SK-N-MC (cell line): Measurements from ENCODE around the gene UBAC2.
"Not testable (repeated sequence)": the region's sequence is repeated elsewhere in the genome, so short reads cannot be mapped to it uniquely, and the experiment has no call there.

Experiments used
- DNase-seq: peaks from one replicate; pipeline ENCODE4 v3.0.0-alpha.2; 2011; ENCODE audit warnings: low read depth, low spot score
- H3K27ac ChIP-seq: fragments of 200-600 bp; sonication (generic); 2 replicates; pipeline ENCODE4 v1.5.1; 2016; ENCODE audit warnings: mixed run types
- H3K36me3 ChIP-seq: fragments of 200-600 bp; sonication (generic); 2 replicates; pipeline ENCODE4 v1.6.1; 2017; ENCODE audit warnings: antibody characterized with exemption, low read length, mixed read lengths; ENCODE audit not compliant: insufficient read depth
- H3K4me3 ChIP-seq: fragments of 200-600 bp; sonication (generic); 2 replicates; pipeline ENCODE4 v1.5.1; 2016
- H3K9ac ChIP-seq: fragments of 200-600 bp; sonication (generic); 2 replicates; pipeline ENCODE4 v1.8.0; 2017; ENCODE audit warnings: mixed run types, mixed read lengths; ENCODE audit not compliant: insufficient read length
- H3K9me3 ChIP-seq: fragments of 200-600 bp; sonication (generic); 2 replicates; pipeline ENCODE4 v1.6.1; 2017; ENCODE audit warnings: low read depth, mild to moderate bottlenecking, antibody characterized with exemption, low read length, moderate library complexity, mixed read lengths
- EZH2 ChIP-seq: fragments of 200-600 bp; sonication (generic); IDR thresholded peaks from one replicate; pipeline ENCODE4 v1.6.1; 2017; ENCODE audit warnings: antibody characterized with exemption
- FOXP2 ChIP-seq: optimal IDR thresholded peaks from 2 replicates; pipeline ENCODE3; 2011; ENCODE audit warnings: mild to moderate bottlenecking, moderate library complexity; ENCODE audit not compliant: insufficient read depth; ENCODE audit errors: extremely low read length, control extremely low read depth
- POLR2AphosphoS5 ChIP-seq: IDR thresholded peaks from 2 replicates; pipeline ENCODE4 v1.6.1; 2012; ENCODE audit warnings: mild to moderate bottlenecking, low read depth, low read length, borderline replicate concordance

Gene UBAC2

GRCh38 chr13:99399623-99399974, 198.9 kb downstream of the UBAC2 start:
- no peak for DNase-seq
- H3K36me3 ChIP-seq, result no peaks in the 10 kb centered on the region
- no peak overlapping the region for H3K27ac ChIP-seq
- no peak overlapping the region for H3K9ac ChIP-seq
- no peaks in the 10 kb centered on the region for H3K9me3 ChIP-seq
- TF ChIP-seq FOXP2, result no peak
- TF ChIP-seq POLR2AphosphoS5, result no peak
- TF ChIP-seq EZH2, result no peak
- no peak overlapping the region for H3K4me3 ChIP-seq

GRCh38 chr13:99403458-99403971, 202.9 kb downstream of the UBAC2 start:
- H3K36me3 ChIP-seq, result no peaks in the 10 kb centered on the region
- H3K27ac ChIP-seq, result no peak overlapping the region
- DNase-seq, result no peak
- H3K9ac ChIP-seq, result no peak overlapping the region
- H3K9me3 ChIP-seq, result no peaks in the 10 kb centered on the region
- H3K4me3 ChIP-seq, result no peak overlapping the region
- no peak for TF ChIP-seq EZH2
- TF ChIP-seq POLR2AphosphoS5, result no peak
- no peak for TF ChIP-seq FOXP2

- no peak for TF ChIP-seq EZH2
- TF ChIP-seq POLR2AphosphoS5, result no peak
- no peak for TF ChIP-seq FOXP2
- Histone ChIP-seq H3K9ac (no peak overlapping the region), H3K27ac (no peak overlapping the region), H3K4me3 (no peak overlapping the region), H3K9me3 (no peaks in the 10 kb centered on the region), H3K36me3 (no peaks in the 10 kb centered on the region)
- no peak for DNase-seq
Measured at GRCh38 chr13:99404005-99404755, 203.5 kb downstream of the UBAC2 start.

GRCh38 chr13:99405966-99406365, 205.3 kb downstream of the UBAC2 start:
- Histone ChIP-seq H3K4me3 (no peak overlapping the region), H3K9me3 (no peaks in the 10 kb centered on the region), H3K9ac (no peak overlapping the region), H3K36me3 (no peaks in the 10 kb centered on the region), H3K27ac (no peak overlapping the region)
- TF ChIP-seq POLR2AphosphoS5 (no peak), FOXP2 (no peak), EZH2 (no peak)
- DNase-seq, result no peak

GRCh38 chr13:99406799-99407201, 206.1 kb downstream of the UBAC2 start:
- H3K36me3 ChIP-seq, result no peaks in the 10 kb centered on the region
- no peak overlapping the region for H3K4me3 ChIP-seq
- no peak for TF ChIP-seq EZH2
- TF ChIP-seq POLR2AphosphoS5, result no peak
- TF ChIP-seq FOXP2, result no peak
- H3K27ac ChIP-seq, result no peak overlapping the region
- no peaks in the 10 kb centered on the region for H3K9me3 ChIP-seq
- no peak for DNase-seq
- H3K9ac ChIP-seq, result no peak overlapping the region

- no peak overlapping the region for H3K27ac ChIP-seq
- TF ChIP-seq POLR2AphosphoS5 (no peak), EZH2 (no peak), FOXP2 (no peak)
- H3K36me3 ChIP-seq, result no peaks in the 10 kb centered on the region
- no peak for DNase-seq
- H3K9ac ChIP-seq, result no peak overlapping the region
- H3K9me3 ChIP-seq, result no peaks in the 10 kb centered on the region
- no peak overlapping the region for H3K4me3 ChIP-seq
Measured at GRCh38 chr13:99407906-99408702, 207.4 kb downstream of the UBAC2 start.

- TF ChIP-seq POLR2AphosphoS5 (no peak), EZH2 (no peak), FOXP2 (no peak)
- Histone ChIP-seq H3K9ac (no peak overlapping the region), H3K36me3 (no peaks in the 10 kb centered on the region), H3K4me3 (no peak overlapping the region), H3K27ac (no peak overlapping the region), H3K9me3 (no peaks in the 10 kb centered on the region)
- DNase-seq, result no peak
Measured at GRCh38 chr13:99408703-99409000, 208.0 kb downstream of the UBAC2 start.

GRCh38 chr13:99409461-99410083, 208.9 kb downstream of the UBAC2 start:
- not testable (repeated sequence) for H3K9ac ChIP-seq, H3K4me3 ChIP-seq, H3K9me3 ChIP-seq, H3K36me3 ChIP-seq, DNase-seq, H3K27ac ChIP-seq

GRCh38 chr13:99410646-99411475, 210.2 kb downstream of the UBAC2 start:
- H3K27ac ChIP-seq, H3K9ac ChIP-seq, H3K4me3 ChIP-seq, H3K9me3 ChIP-seq, DNase-seq, H3K36me3 ChIP-seq: not testable (repeated sequence)
